HG02759 (cell line): ENCODE data around the gene IP6K3.

Experiments
- ATAC-seq: cut with Tn5 transposase; IDR thresholded peaks from one replicate; pipeline ENCODE4 v1.9.1; 2021; ENCODE audit warnings: mild to moderate bottlenecking, moderate library complexity; ENCODE audit not compliant: unreplicated experiment

The IP6K3 gene

DNA sequence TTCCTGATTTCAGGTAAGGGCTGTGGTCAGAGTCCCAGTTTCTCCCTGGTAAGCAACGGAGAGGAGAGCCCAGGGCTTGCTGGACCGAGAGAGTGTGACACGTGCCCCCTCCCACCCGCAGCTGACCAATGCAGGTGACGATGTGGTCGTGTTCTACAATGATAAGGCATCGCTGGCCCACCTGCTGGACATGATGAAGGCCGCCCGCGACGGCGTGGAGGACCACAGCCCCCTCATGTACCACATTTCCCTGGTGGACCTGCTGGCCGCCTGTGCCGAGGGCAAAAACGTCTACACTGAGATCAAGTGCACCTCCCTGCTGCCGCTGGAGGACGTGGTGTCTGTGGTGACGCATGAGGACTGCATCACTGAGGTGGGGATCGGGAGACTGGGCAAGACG lies 66.9 kb downstream of the IP6K3 start:
- ATAC-seq = no peak

DNA sequence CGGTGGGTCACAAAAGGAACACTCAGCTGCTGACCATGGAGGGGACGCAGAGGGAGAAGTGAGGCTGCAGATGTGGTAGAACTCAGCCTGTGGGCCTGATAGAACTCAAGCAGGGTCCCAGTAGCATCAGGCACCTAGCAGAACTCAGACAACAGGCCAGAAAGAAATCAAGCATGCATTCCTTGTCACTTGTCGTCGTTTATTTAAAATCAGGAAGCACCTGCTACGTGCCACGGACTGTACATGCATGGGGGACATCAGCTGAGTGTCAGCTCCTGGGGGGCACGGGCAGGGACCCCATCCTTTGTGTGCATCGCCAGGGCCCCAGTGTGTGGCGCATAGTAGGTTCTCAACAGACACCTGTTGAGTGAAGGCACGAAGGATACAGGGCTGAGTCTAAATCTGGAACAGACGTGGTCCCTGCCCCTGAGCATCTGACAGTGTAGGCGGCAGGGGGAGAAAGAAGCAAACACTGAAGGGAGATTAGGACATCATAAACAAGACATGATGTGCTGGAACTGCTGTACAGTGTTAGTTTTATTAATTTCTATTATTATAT lies 67.7 kb downstream of the IP6K3 start:
- no peak for ATAC-seq

DNA sequence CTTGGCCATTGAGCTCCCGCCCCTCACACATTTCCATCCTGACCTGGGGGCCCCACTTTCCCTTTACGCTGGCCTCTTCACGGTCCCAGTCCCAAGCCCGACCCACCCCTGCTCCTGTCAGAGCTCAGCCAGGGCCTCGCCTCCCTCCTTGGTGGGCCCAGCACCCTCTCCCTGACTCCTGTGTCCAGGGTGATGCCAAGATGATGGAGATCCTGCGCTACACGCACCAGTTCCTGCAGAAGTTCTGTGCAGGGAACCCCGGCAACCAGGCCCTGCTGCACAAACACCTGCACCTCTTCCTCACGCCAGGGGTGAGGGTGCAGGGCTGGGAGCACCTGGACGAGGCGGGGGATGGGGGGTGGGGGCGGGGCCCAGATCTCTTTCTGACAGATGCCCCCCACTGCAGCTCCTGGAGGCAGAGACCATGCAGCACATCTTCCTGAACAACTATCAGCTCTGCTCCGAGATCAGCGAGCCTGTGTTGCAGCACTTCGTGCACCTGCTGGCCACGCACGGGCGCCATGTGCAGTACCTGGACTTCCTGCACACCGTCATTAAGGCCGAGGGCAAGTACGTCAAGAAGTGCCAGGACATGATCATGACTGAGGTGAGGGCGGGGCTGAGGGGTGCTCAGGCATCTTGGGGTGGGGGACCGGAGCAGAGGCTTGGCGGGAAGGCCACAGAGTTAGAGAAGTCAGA lies 68.3 kb downstream of the IP6K3 start:
- ATAC-seq = no peak

DNA sequence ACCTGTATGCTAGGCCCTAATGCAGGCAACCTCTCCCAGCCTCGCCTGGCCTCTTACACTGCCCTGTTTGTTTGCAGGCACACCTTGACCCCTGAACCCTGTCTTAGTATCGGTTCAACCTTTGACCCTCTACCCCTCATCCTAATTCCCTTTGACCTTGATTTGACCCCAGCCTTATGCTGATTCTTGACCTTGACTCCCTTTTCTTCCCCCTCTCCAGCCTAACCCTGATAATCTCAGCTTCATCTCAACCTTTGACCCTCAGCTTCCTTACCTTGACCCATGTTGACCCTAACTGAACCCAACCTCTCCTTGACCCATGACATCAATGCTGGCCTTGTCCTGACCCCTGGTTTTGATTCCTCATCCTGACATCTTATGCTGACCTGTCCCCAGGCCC lies 69.0 kb downstream of the IP6K3 start:
- ATAC-seq = no peak

DNA sequence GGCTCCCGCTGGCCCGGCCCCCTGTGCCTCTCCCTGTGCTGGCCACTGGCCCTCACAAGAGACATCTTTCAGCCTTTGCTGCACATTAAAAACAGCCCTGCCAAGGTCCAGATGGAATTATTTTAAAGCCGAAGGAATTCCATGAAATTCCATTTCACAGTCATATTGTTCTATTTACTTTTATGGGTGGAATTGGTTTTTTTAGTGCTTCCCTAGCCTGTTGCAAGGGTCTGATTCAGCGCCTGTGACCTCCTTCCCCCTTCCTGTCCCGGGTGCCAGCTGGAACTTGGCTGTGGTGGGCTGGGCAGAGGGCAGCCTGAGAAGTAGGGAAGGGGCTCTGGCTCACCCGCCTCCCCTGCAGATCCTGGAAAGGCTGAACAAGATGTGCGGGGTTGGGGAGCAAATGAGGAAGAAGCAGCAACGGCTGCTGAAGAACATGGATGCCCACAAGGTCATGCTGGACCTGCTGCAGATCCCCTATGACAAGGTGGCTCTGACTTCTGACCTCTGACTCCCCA lies 69.5 kb downstream of the IP6K3 start:
- ATAC-seq = no peak

DNA sequence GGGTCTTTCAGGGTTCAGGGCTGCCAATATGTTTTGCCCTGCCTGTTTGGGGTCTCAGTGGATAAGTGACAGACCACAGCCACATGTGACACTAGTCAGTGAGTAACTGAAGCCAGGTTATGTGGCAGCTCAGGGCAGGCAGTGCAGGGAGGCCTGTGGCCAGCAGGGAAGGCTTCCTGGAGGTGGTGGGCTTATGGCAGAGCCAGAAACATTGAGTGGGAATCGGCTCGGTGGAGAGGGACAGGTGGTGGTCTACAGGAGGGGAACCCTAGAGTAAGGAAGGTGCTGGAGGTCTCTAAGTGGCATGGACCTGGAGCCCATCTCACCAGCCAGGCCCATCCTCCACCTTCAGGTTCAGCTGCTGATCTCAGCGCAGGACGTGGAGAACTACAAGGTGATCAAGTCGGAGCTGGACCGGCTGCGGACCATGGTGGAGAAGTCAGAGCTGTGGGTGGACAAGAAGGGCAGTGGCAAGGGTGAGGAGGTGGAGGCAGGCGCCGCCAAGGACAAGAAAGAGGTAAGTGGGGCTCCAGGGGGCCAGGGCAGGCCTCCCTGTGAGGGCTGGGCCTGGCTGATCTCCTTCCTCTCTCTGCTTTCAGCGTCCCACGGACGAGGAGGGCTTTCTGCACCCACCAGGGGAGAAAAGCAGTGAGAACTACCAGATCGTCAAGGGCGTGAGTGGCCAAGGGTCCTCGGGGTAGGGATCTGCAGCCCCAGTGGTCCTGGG lies 70.1 kb downstream of the IP6K3 start:
- ATAC-seq = no peak

DNA sequence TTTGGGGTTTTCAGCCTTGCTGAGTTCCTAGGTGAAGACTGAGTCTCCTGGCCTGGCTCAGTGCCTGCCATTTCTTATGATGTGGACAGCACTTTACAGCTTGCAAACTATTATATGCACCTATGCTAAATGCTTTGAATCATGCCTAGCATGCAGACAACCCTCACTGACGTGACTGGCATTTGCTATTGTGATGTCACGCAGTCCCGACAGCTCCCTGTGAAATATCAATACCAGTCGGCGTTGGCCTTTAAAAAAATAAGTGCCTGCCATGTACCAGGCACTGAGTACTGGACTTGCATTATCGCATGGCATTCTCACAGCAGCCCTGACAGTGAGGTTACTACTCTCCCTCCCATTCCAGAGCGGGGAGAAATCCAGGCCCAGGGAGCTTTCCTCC lies 70.7 kb downstream of the IP6K3 start:
- ATAC-seq = no peak

DNA sequence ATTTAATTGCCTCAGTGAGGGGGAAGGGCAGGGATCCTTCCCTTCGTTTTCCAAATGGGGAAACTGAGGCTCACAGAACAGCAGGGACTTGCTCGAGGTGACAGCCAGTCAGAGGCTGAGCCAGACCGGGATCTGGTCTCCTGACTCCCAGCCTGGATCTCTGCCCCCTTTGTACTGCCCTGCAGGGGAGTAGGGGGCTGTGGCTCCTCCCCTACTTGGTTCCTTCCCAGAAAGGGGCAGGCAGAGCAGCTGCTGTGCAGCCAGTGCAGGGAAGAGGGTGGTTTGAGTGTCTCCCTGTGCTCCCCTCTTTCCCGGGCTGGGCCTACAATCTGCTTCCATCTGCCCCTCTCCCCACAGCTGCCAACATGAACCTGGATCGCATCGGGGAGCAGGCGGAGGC lies 72.9 kb downstream of the IP6K3 start:
- ATAC-seq = no peak

DNA sequence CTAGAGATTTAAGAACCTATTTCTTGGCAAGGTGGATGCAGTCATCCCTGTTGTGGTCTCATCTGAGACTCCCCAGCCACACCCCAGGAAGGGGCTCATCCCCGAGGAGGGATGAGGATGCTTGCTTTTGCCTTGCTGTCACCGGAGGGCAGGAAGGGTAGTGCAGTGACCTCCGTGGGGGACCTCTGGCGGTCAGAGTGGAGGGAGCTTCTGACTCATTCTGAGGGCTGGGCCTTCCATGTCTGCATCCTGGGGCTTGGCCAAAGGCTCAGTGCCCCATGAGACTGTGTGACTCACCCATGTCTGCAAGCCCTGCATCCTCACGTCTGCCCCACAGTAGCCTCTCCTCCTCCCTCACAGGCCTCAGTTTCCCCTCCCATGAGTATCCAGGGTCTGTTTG lies 73.9 kb downstream of the IP6K3 start:
- no peak for ATAC-seq

DNA sequence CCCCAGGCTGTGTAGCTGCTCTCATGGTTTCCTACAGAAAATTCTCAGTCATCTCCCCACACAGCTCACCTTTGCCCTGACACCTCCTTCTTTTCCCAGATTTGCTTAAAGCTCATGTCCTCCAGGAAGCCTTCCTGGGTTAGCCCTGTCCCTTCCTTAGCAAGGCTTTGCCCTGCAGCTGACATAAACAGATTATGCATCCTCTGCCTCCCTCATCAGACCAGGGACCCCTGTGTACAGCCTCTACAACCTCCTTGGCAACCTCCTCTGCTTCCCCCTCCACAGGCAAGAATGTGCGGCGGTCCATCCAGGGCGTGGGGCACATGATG lies 75.0 kb downstream of the IP6K3 start:
- ATAC-seq = no peak
